SK-N-MC (cell line): ENCODE measurements around the gene SPTLC2.

Experiments
- DNase-seq: peaks from one replicate; pipeline ENCODE4 v3.0.0-alpha.2; 2011; ENCODE audit warnings: low read depth, low spot score
- H3K27ac ChIP-seq: fragments of 200-600 bp; sonication (generic); 2 replicates; pipeline ENCODE4 v1.5.1; 2016; ENCODE audit warnings: mixed run types
- H3K36me3 ChIP-seq: fragments of 200-600 bp; sonication (generic); 2 replicates; pipeline ENCODE4 v1.6.1; 2017; ENCODE audit warnings: antibody characterized with exemption, low read length, mixed read lengths; ENCODE audit not compliant: insufficient read depth
- H3K4me3 ChIP-seq: fragments of 200-600 bp; sonication (generic); 2 replicates; pipeline ENCODE4 v1.5.1; 2016
- H3K9ac ChIP-seq: fragments of 200-600 bp; sonication (generic); 2 replicates; pipeline ENCODE4 v1.8.0; 2017; ENCODE audit warnings: mixed run types, mixed read lengths; ENCODE audit not compliant: insufficient read length
- H3K9me3 ChIP-seq: fragments of 200-600 bp; sonication (generic); 2 replicates; pipeline ENCODE4 v1.6.1; 2017; ENCODE audit warnings: low read depth, mild to moderate bottlenecking, antibody characterized with exemption, low read length, moderate library complexity, mixed read lengths
- EZH2 ChIP-seq: fragments of 200-600 bp; sonication (generic); IDR thresholded peaks from one replicate; pipeline ENCODE4 v1.6.1; 2017; ENCODE audit warnings: antibody characterized with exemption
- FOXP2 ChIP-seq: optimal IDR thresholded peaks from 2 replicates; pipeline ENCODE3; 2011; ENCODE audit warnings: mild to moderate bottlenecking, moderate library complexity; ENCODE audit not compliant: insufficient read depth; ENCODE audit errors: extremely low read length, control extremely low read depth
- POLR2AphosphoS5 ChIP-seq: IDR thresholded peaks from 2 replicates; pipeline ENCODE4 v1.6.1; 2012; ENCODE audit warnings: mild to moderate bottlenecking, low read depth, low read length, borderline replicate concordance

Gene SPTLC2

DNA sequence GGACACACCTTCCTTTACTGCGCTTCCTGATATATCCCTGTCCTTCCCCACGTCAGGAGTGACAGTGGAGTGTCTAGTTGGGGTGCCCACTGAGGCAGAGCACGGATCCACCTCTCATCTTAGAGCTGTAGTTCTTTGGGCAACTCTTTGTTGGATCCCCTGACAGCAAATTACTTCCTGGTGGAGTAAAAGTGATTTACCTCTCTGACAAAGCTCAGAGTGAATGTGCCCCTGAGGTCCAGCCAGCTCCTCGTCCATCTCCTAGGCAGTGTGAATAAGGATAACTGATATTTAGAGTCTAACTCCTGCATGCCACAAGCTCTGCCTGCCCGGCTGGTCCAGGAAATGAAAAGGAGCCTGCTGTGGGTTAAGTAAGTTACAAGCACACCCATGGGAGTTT lies 142.5 kb downstream of the SPTLC2 start:
- no peaks in the 10 kb centered on the region for H3K9me3 ChIP-seq
- no peak for DNase-seq
- TF ChIP-seq EZH2 (no peak), POLR2AphosphoS5 (no peak)
- no peak overlapping the region for H3K9ac ChIP-seq
- no peak overlapping the region for H3K4me3 ChIP-seq
- peaks cover 8% of the 10 kb centered on the region; the same call in 1 of the 2 replicates for H3K36me3 ChIP-seq
- H3K27ac ChIP-seq: no peak overlapping the region

DNA sequence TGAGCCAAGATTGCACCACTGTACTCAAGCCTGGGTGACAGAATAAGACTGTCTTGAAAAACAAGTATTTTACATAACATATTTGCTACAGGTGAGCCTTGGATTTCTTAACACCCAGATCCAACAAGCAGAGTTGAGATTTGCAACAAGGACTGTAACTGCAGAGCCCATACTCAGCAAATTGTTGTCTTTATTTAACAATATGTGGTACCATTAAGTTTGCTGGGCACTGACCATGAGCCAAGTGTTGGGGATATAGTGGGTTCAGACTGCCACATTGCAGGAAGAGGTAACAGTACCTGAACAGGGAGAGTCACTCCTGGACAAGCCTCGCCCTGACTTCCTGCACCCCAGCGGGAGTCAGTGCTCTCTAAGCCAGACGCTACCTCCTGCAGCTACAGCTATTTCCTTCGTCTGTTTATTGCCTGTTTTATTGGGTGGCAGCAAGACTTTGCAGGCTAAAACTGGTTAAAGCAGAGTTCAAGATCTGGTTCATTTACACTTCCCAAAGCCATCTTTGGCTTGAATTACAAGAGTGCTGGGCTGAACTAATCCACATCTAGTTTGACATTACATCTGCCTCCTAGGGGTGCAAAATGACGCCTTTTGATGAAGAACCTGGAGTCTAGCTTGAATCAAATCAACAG lies 146.1 kb downstream of the SPTLC2 start:
- Histone ChIP-seq H3K9ac (no peak overlapping the region), H3K27ac (no peak overlapping the region), H3K36me3 (peaks cover 36% of the 10 kb centered on the region), H3K9me3 (no peaks in the 10 kb centered on the region), H3K4me3 (no peak overlapping the region)
- DNase-seq: no peak
- TF ChIP-seq FOXP2 (no peak), EZH2 (no peak), POLR2AphosphoS5 (no peak)

- H3K4me3 ChIP-seq: no peak overlapping the region
- no peak overlapping the region for H3K9ac ChIP-seq
- TF ChIP-seq FOXP2 (no peak), EZH2 (no peak), POLR2AphosphoS5 (no peak)
- H3K27ac ChIP-seq: no peak overlapping the region
- peaks cover 44% of the 10 kb centered on the region for H3K36me3 ChIP-seq
- H3K9me3 ChIP-seq: no peaks in the 10 kb centered on the region
- no peak for DNase-seq
These were observed 146.9 kb downstream of the SPTLC2 start for GRCh38 chr14:77469539-77469938.

- no peak overlapping the region for H3K9ac ChIP-seq
- no peak for DNase-seq
- no peak overlapping the region for H3K27ac ChIP-seq
- no peaks in the 10 kb centered on the region for H3K9me3 ChIP-seq
- no peak overlapping the region for H3K4me3 ChIP-seq
- H3K36me3 ChIP-seq: peaks cover 48% of the 10 kb centered on the region
- TF ChIP-seq POLR2AphosphoS5 (no peak), EZH2 (no peak)
These were observed 147.4 kb downstream of the SPTLC2 start for GRCh38 chr14:77469067-77469505.

GRCh38 chr14:77467801-77468200 lies 148.6 kb downstream of the SPTLC2 start:
- peaks cover 59% of the 10 kb centered on the region for H3K36me3 ChIP-seq
- H3K9me3 ChIP-seq: no peaks in the 10 kb centered on the region
- DNase-seq: no peak
- no peak for TF ChIP-seq POLR2AphosphoS5
- no peak for TF ChIP-seq EZH2
- TF ChIP-seq FOXP2: no peak
- no peak overlapping the region for H3K9ac ChIP-seq
- no peak overlapping the region for H3K27ac ChIP-seq
- H3K4me3 ChIP-seq: no peak overlapping the region

GRCh38 chr14:77459072-77459723 lies 157.2 kb downstream of the SPTLC2 start:
- DNase-seq: peak; percentile 59

DNA sequence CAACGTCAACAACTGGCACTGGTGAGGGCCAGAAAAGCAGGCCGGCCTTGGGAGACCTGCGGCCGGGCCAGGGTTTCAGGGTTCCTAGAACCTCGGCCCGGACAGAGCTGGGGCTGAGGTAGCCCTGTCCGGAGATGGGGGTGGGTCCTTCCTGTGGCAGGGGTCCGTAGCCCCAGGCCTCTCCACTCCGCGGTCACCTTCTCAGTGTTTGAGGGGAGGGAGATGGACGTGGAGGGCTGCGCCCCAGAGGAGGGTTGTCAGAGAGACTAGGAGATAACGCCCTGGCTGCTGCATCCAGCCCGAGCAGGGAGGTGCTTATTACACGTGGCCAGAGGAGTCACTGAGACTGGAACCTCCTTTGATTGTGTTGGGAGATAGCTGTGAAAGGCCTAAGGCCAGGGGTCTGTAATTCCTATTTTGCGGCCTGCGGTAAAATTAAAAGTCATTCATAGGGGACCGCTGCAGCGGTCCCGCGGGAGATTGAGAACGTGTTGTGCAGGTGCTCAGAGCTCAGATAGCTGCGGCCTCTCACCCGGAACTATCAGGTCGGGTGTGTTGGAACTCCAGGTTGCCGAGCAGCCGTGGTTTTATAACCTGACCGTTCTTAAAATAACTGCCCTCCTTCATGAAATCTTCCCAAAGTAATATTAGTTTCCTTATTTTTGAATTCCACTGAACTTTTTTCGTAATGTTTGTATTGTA lies 158.0 kb downstream of the SPTLC2 start:
- H3K4me3 ChIP-seq: peak overlapping the region; percentile 98
- no peaks in the 10 kb centered on the region for H3K9me3 ChIP-seq
- peak overlapping the region; percentile 98 for H3K9ac ChIP-seq
- no peak for TF ChIP-seq FOXP2
- no peak for TF ChIP-seq POLR2AphosphoS5
- no peak for TF ChIP-seq EZH2
- H3K36me3 ChIP-seq: peaks cover 36% of the 10 kb centered on the region
- H3K27ac ChIP-seq: no peak overlapping the region
- DNase-seq: no peak

More at GRCh38 chr14:77459072-77459723, 157.2 kb downstream of the SPTLC2 start:
- Histone ChIP-seq H3K27ac (no peak overlapping the region), H3K9ac (peak overlapping the region; percentile 98), H3K4me3 (peak overlapping the region; percentile 98), H3K36me3 (peaks cover 43% of the 10 kb centered on the region), H3K9me3 (no peaks in the 10 kb centered on the region)
- TF ChIP-seq EZH2: no peak
- no peak for TF ChIP-seq FOXP2
- no peak for TF ChIP-seq POLR2AphosphoS5

GRCh38 chr14:77457522-77458248 lies 158.8 kb downstream of the SPTLC2 start, which contains the start of the genes AHSA1 and VIPAS39:
Gene AHSA1 (plus strand): TSS chr14:77458093. CDS start chr14:77458190, 97 bp downstream.
Gene VIPAS39 (minus strand): TSS chr14:77457601. CDS start chr14:77454102, 3,499 bp downstream.
- peak; percentile 99 for DNase-seq
- TF ChIP-seq POLR2AphosphoS5 (peak; percentile 93), FOXP2 (no peak), EZH2 (no peak)
- Histone ChIP-seq H3K27ac (peak within 1 kb of the TSS; percentile 98), H3K9me3 (no peaks in the 10 kb centered on the region), H3K36me3 (peaks cover 31% of the 10 kb centered on the region), H3K4me3 (peak within 1 kb of the TSS; percentile 98), H3K9ac (peak within 1 kb of the TSS; percentile 98)

- Histone ChIP-seq H3K36me3 (peaks cover 25% of the 10 kb centered on the region), H3K9me3 (no peaks in the 10 kb centered on the region), H3K9ac (peak overlapping the region; percentile 84), H3K4me3 (peak overlapping the region; percentile 98), H3K27ac (no peak overlapping the region)
- no peak for DNase-seq
- TF ChIP-seq FOXP2 (no peak), EZH2 (no peak), POLR2AphosphoS5 (no peak)
These were observed 159.3 kb downstream of the SPTLC2 start for GRCh38 chr14:77457115-77457521.
